Stomach (tissue), 4 donors: ENCODE results near the gene KCNF1.

ENCODE experiments used
- CTCF ChIP-seq, 7 experiments: fragments of 450-650 bp in 4 of 7; fragments of 200-600 bp in 3 of 7; sonication (generic) in 3 of 7; IDR thresholded peaks; one replicate each; pipeline ENCODE4 v1.5.1; 2016 to 2019; ENCODE audit warnings: antibody characterized with exemption in 7 of 7, control low read depth in 2 of 7, mild to moderate bottlenecking in 1 of 7
- EP300 ChIP-seq: sonication (generic); formaldehyde crosslinking; IDR thresholded peaks from one replicate; pipeline ENCODE4 v1.6.1; 2017; ENCODE audit warnings: antibody characterized with exemption

DNA sequence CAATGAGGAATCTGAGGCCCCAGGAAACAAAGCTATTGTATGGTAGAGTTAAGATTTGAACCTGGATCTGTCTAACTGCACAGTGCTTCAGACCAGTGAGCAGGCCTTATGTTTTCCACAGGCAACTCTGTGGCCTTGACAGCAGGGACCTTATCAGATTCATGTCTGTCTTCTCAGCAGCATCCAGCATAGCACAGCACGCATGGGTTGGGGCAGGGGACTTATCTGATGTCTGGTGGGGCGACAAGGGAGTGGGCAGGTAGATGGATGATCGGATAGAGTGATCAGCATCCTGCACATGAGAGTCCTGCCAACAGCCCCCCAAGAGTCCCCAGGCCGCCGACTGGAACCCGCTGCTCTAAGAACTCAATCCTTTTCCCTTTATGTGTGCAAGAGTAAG is 28.7 kb upstream of the KCNF1 start:
- no peak for TF ChIP-seq EP300
- TF ChIP-seq CTCF (IDR thresholded peaks at IDR 0.05) = no peak
